AG09309 (cell line): ENCODE data around the gene MAP4K2.
A peak's percentile ranks its signal among the peaks of the same experiment; 100 is the strongest.

Experiments used
- DNase-seq: peaks from one replicate; pipeline ENCODE4 v3.0.0-alpha.2; 2010; ENCODE audit warnings: low read depth
- H3K4me3 ChIP-seq: 2 replicates; pipeline ENCODE4 v1.5.1; 2011; ENCODE audit warnings: mild to moderate bottlenecking, low read depth, low read length, moderate library complexity; ENCODE audit not compliant: control insufficient read depth
- CTCF ChIP-seq: IDR thresholded peaks from 2 replicates; pipeline ENCODE4 v1.5.1; 2011; ENCODE audit warnings: mild to moderate bottlenecking, low read depth, low read length, inconsistent platforms; ENCODE audit not compliant: insufficient read depth, control insufficient read depth; ENCODE audit errors: missing control alignments

MAP4K2 gene

DNA sequence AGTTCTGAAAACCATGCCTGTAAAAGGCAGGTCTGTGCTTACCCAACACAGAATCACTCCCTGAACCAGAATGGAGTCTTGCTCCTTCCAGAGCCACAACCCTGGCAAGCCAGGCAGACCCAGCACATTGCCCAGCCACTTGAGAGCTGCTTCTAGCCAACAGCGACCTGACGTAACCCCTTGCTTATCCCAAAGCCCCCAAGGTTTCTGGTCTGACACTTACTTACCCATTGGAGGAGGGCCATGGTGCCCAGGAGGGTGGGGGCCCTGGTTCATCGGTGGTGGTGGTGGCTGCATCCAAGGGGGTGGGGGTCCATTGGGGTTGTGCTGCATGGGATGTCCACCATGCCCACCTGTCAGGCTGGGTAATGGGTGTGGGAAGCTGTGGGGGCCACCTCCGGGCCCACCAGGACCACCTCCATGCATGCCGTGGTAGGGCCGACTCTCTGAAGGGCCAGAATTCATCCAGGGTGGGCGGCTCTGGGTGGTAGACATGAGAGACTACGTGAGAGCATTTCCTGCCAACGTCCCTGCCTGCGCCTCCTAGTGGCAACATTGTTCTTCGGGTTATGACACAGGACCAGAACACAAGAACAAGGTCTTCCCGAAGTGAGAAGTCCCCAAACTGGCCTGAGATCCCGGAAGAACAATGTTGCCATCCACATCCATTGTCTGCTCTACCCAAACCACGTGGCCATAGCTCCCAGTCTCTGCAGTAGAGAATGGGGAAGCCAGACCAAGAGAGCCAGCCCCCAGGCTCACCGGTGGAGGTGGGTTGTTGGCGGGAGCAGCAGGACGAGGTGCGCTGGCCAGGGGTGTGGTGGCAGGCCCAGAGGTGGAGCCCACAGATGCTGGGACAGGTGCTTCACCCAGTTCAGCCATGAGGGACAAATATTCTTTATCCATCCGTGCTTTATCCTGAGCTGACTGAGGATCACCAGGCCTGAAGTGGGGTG lies 35.4 kb downstream of the MAP4K2 start:
- TF ChIP-seq CTCF, result peak; percentile 75
- no peak overlapping the region for H3K4me3 ChIP-seq
- no peak for DNase-seq

GRCh38 chr11:64766881-64767280 lies 36.1 kb downstream of the MAP4K2 start:
- H3K4me3 ChIP-seq, result no peak overlapping the region
- DNase-seq, result no peak
- no peak for TF ChIP-seq CTCF

DNA sequence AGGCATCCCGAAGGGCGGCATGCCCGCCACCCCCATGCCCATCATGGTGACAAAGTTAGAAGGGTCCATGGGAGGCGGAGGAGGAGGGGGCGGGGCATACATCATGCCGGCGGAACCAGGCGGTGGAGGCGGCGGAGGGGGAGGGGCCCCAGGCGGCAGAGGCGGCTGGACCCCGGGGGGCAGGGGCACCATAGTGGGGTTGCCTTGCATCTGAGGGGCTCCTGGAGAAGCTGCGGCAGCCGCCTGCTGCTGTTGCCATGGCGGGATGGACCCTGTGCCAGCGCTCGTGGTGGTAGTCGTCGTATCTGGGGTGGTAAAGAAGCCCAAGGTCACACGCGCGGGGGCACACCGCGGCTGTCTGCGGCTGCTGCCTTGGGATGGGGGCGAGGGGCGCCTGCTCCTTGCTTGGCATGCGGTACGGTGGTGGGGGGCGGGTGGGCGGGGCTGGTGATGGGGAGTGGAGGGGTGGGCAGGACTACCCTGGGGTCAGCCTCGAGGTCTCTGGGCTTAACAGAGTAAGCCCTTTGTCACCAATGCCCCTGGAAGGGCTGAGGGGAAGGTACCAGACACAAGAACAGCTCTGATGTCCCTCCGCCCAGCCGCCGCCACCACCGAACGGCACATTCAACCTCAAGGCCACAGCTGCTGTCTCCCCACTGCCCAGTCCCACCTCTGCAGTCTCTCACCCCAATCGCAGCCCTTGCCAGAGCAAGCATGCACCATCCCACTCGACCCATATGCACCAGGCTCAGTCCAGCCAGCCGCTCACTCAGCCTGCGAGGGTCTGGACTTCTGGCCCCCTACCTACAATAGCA lies 37.0 kb downstream of the MAP4K2 start:
- no peak overlapping the region for H3K4me3 ChIP-seq
- DNase-seq, result no peak
- no peak for TF ChIP-seq CTCF

DNA sequence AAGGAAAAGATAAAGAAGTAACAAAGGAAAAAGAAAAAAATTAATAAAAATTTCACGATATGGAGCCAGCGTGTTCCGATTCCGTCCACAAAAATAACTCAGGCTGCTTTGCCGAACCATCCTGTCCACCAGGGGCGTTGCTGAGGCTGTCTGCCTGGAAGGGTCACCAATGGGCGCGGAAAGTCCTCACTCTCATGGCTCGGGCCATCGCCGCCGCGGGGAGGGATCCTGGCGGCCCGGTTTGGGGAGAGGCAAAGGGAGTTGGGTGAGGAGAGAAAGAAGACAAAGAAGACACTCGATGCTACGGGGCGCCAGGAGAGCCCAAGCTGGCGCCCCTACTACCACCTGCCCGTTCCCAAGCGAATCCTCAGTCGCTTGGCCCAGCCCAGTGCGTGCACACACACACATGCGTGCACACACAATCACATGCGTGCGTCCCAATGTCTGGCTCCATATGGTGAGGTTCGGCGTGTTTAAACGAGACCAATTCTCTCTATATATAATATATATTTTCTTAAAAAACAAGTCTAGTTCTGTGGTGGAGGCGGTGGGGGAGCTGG lies 37.6 kb downstream of the MAP4K2 start:
- TF ChIP-seq CTCF, result no peak
- H3K4me3 ChIP-seq, result no peak overlapping the region
- no peak for DNase-seq

GRCh38 chr11:64764753-64765152 lies 38.3 kb downstream of the MAP4K2 start:
- no peak overlapping the region for H3K4me3 ChIP-seq
- no peak for DNase-seq
- TF ChIP-seq CTCF, result no peak

DNA sequence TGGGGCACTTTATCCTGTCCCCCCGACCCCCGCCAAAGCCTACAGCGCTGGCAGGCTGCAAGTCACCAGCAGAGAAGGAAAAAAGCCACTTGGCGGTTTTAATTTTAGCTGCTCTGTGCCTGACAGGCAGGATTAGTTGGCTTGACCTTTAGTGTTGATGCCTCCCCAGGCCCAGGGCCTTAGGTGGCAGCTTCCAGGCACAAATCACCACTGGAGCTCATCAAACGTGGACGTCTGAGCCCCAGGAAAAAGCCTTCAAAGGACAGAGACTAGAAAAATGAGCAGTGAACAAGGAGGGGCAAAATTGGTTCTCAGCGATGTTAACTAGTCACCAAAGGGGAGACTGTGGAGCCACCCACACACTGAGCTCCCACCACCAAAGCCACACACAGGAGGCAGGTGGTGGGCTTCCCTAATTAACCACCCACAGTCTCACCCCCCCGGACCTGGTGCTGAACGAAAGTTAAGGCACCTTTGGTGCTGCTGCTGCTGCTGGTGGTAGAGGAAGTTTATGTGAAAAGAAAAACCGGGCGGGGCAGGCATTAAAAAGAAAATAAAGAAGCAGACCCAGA lies 38.9 kb downstream of the MAP4K2 start:
- DNase-seq, result no peak
- H3K4me3 ChIP-seq, result no peak overlapping the region

More for the DNA sequence above, 38.9 kb downstream of the MAP4K2 start:
- no peak for TF ChIP-seq CTCF
